AG08395 (cell line): ENCODE results near the gene ATG4B.
"Not testable (repeated sequence)": the region's sequence is repeated elsewhere in the genome, so short reads cannot be mapped to it uniquely, and the experiment has no call there.

Experiments used
- DNase-seq: peaks from one replicate; pipeline ENCODE4 v3.0.0; 2012; ENCODE audit warnings: mixed read lengths, low spot score

Gene ATG4B

GRCh38 chr2:241640165-241640795, 2.8 kb downstream of the ATG4B start:
- DNase-seq = no peak

- no peak for DNase-seq
Observed at GRCh38 chr2:241641631-241642030, 4.1 kb downstream of the ATG4B start.

- DNase-seq = no peak
Observed at GRCh38 chr2:241645056-241645914, 7.8 kb downstream of the ATG4B start.

DNA sequence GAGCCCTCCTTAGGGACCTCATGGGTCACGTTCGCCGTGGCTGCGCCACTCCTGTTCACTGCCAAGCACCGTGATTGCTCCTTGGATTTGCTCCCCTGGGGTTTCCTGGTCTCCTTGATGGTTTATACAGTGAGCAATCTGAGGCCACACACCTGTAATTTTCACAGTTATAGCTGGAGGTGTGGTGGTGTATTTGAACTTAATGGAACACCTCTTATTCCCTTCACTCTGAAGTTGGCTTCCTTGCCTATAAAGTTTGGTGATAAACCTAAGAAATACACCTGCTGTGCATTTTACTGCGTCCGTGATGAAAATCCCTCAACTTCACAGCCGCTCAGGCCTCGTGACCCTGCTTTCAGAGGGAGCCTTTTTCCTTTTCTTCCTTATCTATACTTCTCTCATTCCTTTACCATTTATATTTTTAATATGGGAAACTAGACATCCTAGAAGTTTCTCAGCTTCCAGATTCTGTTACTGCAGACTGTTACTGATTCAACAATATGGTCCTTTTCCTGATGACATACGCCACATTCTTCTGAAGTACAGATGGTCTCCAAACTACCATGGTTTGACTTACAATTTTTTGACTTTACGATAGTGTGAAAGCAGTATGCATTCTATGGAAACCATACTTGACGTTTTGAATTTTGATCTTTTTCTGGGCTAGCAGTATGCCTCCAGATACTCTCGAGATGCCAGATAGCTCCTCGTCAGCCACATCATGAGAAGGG, 8.6 kb downstream of the ATG4B start:
- DNase-seq = no peak

DNA sequence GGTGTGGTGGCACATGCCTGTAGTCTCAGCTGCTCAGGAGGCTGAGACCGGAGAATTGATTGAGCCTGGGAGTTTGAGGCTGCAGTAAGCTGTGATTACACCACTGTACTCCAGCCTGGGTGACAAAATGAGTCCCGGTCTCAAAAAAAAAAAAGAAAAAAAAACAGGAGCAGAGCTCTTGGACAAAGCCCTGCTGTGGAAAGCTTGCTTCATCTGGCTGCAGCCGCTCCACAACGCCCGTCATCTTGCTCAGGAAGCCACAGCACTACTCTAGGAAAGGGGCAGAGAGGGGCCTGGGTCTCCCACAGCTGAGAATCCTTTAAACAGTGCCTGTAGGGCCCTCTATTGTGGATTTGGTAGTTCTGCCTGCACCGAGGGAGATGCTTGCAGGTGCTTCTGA, 11.0 kb downstream of the ATG4B start:
- DNase-seq = no peak

GRCh38 chr2:241649404-241649803, 11.9 kb downstream of the ATG4B start:
- DNase-seq = no peak

- no peak for DNase-seq
Observed at GRCh38 chr2:241649927-241650326, 12.4 kb downstream of the ATG4B start.

- no peak for DNase-seq
Observed at GRCh38 chr2:241652142-241652541, 14.6 kb downstream of the ATG4B start.

- no peak for DNase-seq
Observed at GRCh38 chr2:241652722-241653121, 15.2 kb downstream of the ATG4B start.

DNA sequence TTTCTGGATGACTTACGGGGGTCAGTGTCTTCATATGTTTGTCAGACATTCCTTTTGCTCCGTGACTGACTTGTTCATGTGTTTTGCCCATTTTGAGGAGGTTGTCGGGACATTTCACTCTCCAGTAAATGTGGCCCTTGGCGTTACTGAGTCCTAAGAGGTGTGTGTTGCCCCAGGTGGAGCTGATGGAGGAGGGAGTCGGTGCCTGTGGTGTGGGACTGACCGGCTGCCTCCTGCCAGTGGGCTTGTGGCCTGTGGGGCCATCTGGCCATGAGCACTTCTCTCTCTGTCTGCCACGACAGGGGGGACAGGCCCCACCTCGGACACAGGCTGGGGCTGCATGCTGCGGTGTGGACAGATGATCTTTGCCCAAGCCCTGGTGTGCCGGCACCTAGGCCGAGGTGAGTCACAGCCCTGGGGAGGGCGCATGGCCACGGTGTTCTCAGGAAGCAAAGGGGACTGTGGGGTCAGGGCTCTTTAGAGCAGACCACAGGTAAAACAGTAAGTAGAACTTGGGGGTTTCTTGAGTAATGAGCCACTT, 15.8 kb downstream of the ATG4B start:
- DNase-seq = no peak

GRCh38 chr2:241654551-241654950, 17.1 kb downstream of the ATG4B start:
- no peak for DNase-seq

DNA sequence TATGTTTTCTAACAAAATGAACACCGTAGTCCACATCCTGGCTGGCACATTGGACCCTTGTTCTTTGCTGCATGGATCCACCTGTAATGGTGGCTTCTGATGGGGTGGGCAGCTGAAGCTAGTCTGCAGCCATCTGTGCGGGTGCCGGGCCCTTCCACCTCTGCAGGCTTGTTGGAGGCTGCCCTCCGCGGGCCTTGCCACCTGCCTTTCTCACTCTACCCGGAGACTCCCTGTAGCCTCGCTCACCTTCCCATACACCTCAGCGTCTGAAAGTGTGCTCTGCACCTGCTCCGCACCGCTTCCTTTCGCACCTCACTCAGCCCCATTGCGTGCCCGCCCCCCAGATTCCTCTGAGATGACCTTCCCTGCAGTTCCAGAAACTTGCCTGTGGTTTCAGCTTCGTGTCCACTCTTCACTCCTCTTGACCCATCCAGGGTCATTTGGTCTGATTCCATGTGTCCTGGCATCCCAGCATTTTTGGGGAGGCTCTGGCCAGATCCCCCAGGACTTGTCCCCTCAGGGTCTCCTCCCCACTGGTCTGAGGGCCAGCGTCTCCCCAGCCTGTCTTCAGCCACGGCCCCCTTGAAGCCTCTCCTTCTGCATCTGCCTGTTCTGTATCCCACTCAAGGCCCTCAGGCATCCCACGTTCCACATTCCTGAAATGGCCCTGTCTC, 18.2 kb downstream of the ATG4B start:
- no peak for DNase-seq

GRCh38 chr2:241656190-241656741, 18.8 kb downstream of the ATG4B start:
- DNase-seq = no peak

DNA sequence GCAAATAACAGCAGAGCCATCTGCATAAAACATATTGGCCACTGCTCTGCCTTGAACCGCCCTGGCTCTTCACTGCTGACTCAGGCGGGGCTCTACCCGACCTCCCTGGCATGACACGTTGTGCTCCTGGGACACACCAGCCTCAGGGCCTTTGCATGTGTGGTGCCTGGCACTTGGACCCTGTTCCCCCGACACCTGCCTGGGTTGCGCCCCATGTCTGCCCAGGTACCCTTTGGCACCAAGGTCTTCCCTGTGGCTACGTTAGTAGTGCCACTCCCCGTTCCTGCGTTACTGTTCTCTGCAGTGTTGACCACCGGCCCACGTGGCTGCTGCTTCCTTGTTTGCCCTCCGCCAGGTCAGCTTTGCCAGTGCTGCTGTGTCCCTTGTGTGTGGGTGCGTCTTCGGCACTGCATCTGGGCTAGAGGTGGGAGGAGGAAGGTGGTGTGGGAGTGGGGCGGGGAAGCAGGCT, 20.3 kb downstream of the ATG4B start:
- no peak for DNase-seq

DNA sequence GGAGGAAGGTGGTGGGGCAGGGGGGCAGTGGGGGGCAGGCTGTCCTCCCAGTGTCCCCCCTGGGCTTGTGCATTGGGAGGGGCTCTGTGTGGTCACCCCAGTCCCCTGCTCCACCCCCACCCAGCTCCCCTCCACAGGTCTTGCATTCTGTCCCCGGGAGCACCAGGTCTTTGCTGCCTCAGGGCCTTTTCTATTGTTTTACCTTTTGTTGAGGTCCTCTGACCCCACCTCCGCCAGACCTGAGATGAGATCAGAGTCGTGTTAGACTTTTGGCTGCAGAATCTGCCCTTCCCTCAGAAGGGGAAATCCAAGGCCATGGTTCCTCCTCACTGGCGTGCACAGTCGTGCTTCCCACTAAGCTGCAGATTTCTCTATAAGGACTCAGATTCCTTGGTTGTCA, 20.8 kb downstream of the ATG4B start:
- DNase-seq = no peak

- peak; percentile 77 for DNase-seq
Observed at GRCh38 chr2:241659150-241659739, 21.8 kb downstream of the ATG4B start.

GRCh38 chr2:241660593-241661213, 23.2 kb downstream of the ATG4B start:
- no peak for DNase-seq

DNA sequence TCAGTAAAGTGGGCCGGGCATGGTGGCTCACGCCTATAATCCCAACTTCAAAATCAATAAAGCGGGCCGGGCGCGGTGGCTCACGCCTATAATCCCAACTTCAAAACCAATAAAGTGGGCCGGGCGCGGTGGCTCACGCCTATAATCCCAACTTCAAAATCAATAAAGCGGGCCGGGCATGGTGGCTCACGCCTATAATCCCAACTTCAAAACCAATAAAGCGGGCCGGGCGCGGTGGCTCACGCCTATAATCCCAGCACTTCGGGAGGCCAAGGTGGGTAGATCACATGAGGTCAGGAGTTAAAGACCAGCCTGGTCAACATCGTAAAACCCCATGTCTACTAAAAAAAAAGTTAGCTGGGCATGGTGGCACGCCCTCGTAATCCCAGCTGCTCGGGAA, 25.2 kb downstream of the ATG4B start:
- DNase-seq = not testable (repeated sequence)

DNA sequence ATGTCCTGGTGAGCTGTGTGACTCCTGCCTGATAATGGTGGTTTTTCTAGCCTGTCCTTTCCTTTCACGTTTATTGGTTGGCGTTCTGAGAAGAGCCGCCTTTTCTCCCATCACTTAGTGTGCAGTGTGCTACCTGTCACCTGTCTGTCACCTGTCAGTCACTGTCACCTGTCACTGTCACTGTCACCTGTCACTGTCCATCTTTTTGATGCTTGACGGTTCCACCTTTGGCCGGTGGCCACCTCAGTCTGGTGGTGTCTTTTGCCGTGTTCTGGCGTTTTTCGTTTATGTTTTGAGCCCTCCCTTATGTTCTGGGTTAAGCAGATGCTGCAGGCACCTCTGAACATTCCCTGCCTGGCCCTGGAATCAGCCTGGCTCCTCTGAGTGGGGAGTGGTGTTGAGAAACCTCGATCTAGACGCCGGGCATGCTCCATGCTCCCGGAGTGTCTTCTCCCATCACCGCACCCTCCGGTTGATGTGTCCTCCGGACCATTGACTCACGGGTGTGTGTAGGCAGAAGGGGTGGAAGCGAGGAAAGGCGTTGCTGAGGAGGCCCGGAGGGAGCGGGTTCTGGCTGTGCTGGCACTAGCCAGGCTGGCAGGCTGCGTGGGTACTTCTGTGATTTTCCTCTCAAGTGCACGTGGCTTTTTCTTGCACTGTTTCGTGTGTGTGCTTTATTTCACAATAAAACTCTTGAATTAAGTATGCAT, 28.4 kb downstream of the ATG4B start:
- no peak for DNase-seq
